ENCODE results near the gene MSANTD2.
A peak's percentile ranks its signal among the peaks of the same experiment; 100 is the strongest.

Gene MSANTD2

GRCh38 chr11:124769806-124770774, 30.1 kb downstream of the MSANTD2 start:
- no peak for DNase-seq

DNA sequence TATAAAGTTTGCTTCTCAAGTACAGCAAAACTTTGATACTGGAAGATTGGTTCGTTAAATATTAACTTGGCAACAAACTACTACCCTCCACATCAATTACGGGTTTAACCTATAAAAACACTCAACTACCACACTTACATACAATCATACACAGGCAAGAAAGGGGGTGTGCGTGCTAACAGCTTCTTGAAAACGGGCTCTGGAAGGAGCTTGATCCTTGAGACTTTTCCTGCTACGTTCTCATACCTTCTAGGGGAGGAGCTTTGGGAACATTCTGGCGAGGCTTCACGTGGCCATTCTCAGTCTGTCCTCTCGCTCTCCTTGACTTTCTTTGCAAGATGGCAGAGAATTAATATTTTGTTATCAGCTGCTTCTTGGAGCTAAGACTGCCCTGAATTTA, 31.3 kb downstream of the MSANTD2 start:
- no peak for DNase-seq

DNA sequence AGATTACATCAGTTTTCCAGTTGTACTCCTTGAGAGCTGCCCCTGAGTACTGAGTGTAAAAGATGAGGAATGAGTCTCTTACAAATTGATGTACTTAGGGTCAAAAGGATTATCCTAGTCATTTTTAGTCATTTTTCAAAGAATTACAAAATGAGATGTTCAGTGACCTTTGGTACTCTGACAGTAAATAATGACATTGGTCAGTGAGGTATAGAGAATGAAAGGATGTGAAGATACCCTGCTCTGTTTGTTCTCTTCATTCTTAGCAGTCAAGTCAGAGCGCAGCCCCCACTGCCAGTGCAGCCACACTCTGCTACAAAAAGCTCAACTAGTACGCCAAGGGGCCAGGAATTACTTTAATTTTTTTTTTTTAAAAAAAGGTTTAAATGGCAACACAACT, 34.0 kb downstream of the MSANTD2 start:
- no peak for DNase-seq

GRCh38 chr11:124763156-124763947, 36.9 kb downstream of the MSANTD2 start:
- DNase-seq, result peak; percentile 58 to 92 (median 83)

GRCh38 chr11:124762624-124763155, 37.5 kb downstream of the MSANTD2 start:
- DNase-seq, result peak in 2 of 3 experiments; percentile 78

DNA sequence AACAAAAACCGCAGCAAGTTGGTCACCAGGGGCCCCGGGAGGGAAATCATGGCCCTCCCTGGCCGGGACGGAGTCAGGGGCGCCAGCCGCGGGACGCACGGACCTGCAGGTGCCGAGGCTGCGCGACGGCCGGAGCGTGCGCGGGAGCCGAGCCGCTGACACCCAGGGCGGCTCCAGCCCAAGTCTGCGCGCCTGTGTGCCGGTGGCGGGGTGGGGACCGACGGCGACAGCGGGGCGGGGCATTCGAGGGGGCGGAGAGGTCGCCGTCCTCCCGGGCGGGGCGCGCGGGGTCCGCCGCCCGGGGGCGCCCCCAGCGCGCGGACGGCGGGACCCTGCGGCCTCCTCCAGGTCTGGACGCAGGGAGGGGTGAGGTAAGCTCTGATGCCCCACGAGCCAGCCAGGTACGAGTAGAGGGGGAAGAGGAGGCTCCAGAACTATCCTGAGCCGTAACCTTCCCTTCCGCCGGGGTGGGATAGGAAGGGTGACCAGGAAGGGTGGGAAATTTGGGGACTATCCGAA, 38.0 kb downstream of the MSANTD2 start, which contains the start of gene ESAM:
TSS of gene ESAM (minus strand) at position 186 of the 519 bp plus-strand sequence. CDS start at position 50, 136 bp downstream.
- DNase-seq, result peak in 2 of 3 experiments; percentile 65 to 68

DNA sequence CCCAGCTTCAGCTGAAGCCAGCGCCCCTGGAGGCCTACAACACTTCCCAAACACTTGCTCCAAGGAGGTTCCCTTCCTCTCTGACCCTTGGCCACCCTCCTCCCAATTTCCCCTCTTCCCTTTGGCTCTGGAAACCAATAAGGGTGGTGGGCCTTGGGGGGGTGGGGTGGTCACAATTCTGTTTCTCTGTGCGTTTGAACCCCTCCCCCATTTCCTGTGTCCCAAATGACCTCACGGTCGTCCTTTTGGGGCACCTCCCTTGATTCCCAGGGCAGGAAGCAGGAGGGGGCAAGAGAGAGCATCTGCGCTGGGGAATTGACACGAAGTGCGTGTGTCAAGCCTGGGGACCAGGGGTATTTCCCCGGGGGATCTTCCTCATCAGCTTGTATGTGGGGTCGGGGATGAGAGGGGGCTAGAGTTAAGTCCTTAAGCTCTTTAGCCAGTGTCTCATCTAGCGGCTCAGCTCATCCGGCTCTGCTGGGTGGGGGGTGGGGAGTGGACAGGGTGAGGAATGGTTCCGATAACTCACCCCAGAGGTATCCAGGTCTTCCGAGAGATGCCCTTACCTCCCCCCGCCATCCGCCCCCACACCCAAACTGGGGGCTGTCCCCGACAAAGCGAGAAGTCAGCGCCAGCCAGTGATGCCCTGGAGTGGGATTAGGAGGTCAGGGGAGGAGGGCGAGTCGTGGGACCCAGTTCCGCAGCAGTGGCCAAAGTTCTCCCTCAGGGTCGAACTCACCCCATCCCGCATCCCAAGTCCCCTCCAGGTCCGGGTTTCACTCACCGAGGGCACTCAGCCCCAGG, 38.7 kb downstream of the MSANTD2 start:
- no peak for DNase-seq

DNA sequence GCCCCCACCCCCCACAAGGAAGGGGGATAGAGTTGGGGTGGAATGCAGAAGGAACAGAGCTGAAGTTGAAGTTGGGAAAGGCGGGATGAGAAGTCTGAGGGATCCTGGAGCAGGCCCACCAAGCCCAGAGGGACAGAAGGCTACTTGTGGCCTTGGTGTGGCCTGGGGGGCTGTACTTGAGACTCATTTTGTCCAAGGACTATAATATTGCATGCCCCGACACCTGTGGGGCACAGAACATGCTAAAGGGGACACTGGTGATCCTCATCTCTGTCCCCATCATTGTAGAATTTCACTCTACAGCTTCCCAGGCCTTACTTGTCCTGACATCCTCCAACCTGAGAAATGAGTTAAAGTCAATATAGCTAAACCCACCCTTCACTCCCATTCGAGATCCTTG, 39.4 kb downstream of the MSANTD2 start:
- no peak for DNase-seq

- DNase-seq, result no peak
These were observed 40.0 kb downstream of the MSANTD2 start for GRCh38 chr11:124760205-124760652.

- DNase-seq, result no peak
These were observed 40.7 kb downstream of the MSANTD2 start for GRCh38 chr11:124759266-124760204.

- DNase-seq, result no peak
These were observed 41.6 kb downstream of the MSANTD2 start for GRCh38 chr11:124758355-124759265.

DNA sequence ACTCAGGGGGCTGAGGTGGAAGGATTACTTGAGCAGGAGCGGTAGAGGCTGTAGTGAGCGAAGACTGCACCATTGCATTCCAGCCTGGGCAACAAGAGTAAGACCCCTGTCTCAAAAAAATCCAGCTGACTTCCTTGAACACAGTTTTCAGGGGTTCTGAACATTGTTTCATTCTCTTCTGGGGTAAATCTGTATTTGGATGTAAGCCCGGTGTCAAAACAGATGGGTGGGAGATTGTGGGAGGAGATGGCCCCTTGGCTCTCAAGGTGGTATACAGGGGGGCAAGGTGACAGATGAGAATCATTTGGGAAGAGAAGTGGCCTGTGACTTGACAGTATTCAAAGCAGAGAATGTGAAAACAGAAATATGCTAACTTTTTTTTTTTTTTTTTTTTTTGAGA, 42.9 kb downstream of the MSANTD2 start:
- no peak for DNase-seq

GRCh38 chr11:124756753-124757227, 43.4 kb downstream of the MSANTD2 start:
- DNase-seq, result no peak

DNA sequence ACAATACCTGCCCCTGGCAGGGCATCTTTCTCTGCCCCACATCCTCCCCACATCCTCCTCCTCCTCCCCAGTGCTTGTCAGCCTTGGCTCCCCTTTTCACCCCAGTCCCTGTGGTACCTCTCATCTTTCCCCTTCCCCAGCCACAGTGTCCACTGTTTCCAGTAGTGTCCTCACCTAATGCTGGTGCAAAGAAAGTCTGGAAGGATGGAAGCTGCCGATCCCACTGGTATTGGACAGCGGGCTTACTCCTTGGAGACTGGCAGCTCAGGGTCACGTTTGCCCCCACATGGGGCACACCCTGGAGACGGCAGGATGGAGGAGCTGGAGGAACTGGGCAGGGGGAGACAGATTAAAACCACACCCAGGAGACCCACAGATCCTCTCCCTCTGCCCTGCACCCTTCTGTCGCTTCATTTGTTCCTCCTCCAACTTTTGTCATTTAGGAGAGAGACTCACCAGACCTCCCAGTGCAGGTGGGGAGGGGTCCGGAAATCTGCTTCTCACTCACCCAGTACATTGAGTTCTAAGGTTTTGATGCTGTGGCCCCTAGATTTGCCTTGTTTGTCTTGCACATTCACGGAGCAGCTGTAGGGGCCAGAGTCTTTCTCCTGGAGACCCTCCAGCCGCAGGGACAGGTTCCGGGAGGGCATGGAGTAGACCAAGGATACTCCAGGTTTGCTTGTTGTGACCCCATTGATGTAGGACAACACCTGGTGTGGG, 44.0 kb downstream of the MSANTD2 start:
- DNase-seq, result no peak

DNA sequence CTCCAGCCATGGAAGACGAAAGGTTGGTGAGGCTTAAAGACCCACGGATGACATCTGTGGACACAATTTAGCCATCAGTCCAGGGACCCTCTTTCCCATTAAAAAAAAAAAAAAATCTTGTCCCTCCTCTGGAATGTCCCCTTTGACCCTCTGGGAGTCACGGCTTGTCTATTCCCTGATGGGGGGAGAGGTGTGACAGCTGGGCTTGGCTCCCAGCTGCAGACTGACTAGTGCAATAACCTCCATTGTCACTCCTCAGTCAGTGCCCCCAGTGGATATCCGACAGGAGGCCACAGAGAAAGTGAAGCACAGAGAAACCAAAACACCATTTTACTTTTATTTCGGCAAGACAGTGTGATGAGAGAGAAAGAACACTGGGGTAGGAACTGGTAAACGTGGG, 45.5 kb downstream of the MSANTD2 start:
- no peak for DNase-seq

DNA sequence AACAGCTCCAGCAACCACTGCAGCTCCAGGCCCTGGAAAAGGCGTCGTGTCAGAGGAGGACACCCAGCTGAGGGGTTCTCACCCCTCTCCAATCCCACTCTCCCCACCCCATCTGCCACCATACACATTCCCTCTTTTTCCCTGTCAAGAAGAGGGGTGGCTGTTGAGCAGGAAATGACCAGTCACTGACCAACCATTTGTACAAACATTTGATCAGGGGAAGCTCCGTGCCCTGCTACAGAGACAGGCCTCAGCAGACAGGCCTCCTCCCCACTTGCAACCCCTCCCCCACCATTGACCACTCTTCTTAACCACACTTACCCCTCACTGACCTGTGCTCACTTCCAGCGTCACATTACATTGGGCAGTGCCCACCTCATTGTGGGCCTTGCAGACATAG, 45.9 kb downstream of the MSANTD2 start:
- no peak for DNase-seq

- no peak for DNase-seq
These were observed 46.6 kb downstream of the MSANTD2 start for GRCh38 chr11:124753624-124754023.

DNA sequence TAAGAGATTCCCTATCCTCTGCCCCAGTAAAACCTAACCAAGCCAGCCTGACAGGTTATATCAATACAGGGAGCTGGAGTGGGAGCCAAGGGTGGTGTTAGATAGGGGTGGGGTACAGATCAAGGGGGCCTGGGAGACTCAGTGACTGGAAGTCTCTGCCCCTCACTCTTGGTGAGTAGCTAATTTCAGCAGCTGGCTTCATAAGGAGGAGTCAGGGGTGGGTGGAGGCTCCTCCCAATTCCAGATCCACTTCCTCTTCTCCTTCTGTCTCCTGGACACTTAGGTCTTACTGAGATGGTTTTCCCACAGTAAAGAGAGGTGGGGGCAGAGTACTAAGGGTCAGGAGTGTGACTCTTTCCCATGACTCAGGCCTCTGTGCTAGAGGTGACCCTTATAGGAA, 47.0 kb downstream of the MSANTD2 start:
- DNase-seq, result no peak
